CD4-positive, alpha-beta T cell treated with Interleukin-15 for 4 hours (primary cell): Measurements from ENCODE around the gene PSME3IP1.
"Not testable (repeated sequence)": the region's sequence is repeated elsewhere in the genome, so short reads cannot be mapped to it uniquely, and the experiment has no call there.

Experiments
- DNase-seq: peaks from one replicate; pipeline ENCODE4 v3.0.0-alpha.2; 2020; ENCODE audit warnings: low spot score

The PSME3IP1 gene

DNA sequence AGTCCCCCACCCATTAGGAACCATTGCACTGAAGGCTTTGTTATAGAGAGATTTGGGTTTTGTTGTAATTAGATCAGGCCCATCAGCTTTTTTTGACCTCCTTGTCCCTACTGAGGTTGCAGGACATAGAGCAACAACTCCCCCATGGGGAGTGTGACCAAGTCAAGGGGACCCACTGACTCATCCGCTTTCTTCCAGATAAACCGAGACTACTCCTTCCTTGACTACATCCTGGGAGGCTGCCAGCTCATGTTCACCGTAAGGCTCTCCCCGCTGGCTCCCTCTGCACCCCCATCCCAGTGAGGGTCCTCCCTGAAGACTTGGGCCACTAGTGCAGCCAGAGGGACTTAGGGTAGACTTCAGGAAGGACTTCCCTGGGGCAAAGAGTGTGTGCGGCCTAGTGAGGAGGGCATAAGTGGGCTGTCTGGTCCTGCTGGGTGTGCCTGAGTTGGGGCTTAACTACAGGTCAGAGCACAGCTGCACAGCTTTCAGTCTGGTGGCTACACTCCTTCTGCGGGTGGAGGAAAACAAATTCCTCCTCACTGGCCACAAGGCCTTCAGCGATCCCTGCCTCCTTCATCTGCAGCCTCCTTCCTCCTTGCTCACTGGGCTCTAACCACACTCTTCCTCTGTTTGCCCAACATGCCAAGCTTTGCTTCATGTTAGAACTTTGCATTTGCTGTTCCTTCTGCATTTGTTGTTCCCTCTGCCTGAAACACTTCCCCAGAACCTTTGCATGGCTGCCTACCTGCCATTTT lies 62.4 kb downstream of the PSME3IP1 start:
- no peak for DNase-seq

DNA sequence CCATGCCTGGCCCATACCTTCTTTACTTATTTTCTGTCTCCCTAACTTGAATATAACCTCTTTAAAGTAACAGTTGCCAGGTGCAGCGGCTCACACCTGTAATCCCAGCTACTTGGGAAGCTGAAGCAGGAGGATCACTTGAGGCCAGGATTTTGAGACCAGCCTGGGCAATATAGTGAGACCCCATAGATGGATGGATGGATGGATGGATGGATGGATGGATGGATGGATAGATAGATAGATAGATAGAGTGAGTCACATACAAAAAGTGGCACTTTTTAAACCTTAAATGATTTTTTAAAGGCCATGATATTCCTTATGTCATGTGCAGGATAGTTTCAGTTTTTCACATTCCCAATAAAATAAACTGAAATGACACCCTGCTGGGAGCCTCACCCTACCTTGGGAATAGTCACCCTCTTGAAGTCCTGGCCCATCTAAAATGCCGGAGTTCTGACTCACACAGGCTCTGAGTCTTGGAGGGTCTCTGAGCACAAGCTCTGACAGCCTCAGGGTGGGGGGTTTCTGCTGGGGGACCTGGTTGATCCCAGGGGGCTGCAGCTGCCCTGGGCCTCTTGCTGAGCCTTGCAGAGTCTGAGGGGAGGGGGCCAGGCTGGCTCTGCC lies 67.3 kb downstream of the PSME3IP1 start:
- no peak for DNase-seq

DNA sequence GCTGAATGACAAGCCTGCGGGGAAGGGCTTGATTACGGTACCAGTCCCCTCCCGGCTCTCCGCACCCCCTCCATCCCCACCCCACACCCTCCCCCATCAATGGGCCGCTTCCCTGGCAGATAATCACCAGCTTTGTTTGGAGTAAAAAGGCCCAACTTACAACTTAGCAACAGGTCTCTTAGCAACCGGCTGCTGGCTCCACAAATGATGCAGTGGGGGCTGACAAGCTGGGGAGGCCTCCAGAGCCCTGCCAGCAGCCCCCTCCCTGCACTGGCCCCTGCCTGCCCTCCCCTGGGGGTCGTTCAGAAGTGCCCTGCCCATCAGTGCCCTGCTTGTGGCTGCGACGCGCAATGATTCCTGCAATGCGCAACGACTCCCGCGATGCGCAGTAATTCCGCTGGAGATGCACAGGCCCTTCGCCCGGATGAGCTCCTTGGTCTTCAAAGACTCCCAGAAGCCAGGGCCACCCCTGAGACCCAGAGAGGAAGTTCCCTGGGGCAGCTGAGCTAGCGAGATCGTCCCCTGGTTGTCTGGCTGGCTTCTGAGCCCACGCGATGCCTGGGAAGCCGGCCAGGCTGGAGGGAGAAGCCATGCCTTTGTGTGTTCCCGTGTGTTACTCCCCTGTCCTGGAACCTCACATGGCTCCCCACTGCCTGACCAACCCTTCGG lies 70.2 kb downstream of the PSME3IP1 start:
- no peak for DNase-seq

DNA sequence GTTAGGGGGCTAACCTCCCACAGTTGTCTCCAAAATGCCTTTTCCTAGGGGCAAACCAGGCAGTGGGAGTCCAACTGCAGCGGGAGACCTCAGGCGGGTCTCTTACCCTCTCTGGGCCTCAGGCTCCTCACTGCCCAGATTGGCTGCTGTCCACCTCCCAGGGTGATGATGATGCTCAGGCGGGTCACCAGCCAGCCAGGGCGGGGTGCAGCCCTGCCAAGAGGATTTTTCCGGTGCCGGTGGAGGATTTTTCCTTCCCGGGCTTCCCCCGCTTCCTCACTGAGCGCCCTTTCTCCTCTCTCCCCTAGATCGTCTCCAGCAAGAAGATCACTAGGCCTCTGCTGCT lies 70.7 kb downstream of the PSME3IP1 start:
- no peak for DNase-seq

DNA sequence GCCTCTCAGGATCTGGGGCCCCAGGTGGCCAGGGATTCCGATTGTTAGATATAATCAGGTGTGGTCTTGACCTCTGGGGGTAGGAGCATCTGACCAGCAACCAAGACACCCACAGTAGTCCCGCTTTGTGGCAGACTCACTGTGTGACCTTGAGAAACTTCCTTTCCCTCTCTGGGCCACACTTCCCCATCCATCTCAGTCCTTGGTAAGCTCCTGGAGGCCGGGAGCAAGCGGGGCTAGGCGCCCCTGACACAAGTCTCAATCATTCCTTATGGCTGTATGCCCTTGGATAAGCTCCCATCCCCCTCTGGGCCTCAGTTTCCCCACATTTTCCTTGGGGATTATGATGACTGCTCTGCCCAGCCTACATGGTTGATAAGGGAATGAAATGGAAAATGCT lies 72.2 kb downstream of the PSME3IP1 start:
- no peak for DNase-seq

DNA sequence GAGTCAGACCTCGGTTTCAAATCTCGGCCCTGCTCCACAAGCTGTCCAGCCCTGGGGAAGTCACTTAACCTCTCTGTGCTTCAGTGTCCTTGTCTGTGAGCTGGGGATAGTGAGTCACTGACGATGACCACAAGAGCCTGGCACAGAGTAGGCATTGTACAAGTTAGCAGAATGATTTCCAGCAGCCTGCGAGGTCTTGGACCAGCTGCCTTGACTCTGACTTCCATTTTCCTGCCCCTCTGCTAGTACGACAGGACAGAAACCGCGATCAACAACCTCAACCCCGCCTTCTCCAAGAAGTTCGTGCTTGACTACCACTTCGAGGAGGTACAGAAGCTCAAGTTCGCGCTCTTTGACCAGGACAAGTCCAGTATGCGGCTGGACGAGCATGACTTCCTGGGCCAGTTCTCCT lies 72.8 kb downstream of the PSME3IP1 start:
- DNase-seq = no peak

DNA sequence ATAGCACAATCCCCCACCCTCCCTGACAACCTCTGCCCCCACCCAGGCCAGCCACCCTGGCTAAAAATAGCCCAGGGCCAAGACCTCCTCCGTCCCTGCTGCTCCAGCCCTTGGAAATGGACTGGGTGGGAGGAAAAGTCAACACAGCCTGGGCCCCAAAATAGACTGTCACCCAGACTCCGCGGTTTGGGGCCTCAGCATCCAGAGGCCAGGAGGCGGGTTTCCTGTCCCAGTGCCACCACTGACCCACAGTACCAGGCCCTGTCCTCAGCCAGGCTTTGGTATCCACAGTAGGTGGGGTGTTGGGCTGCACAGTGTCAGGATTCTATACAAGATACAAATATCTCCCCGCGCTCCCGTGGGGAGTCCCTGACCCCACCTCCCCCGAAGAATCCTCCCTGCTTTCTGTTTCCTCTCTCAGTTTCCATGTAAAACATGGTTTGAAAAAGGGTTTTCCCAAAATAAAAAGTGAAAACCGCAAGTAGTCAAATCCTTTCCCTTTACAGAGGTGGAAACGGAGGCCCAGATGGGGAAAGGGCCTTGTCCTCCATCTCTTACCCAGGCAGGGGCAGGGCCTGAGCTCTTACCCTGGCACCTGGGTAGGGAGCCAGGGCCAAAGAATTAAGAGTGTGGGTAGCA lies 73.3 kb downstream of the PSME3IP1 start:
- no peak for DNase-seq

DNA sequence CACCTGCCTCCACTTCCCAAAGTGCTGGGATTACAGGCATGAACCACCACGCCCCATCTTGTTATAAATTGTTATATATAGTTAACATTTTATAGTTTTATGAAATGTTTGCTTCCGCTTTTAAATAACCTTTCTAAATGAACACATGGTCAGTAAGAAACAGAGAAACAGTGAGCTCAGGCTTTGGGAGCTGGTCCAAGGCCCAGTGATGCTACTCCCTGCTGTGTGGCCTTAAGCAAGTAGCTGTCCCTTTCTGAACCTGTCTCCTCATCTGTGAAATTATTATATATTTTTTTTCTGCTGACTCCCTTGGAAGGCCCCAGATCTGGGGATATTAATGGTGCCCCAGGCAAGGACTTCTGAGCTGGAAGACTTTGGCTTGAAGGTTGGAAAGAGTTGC lies 74.4 kb downstream of the PSME3IP1 start:
- no peak for DNase-seq

DNA sequence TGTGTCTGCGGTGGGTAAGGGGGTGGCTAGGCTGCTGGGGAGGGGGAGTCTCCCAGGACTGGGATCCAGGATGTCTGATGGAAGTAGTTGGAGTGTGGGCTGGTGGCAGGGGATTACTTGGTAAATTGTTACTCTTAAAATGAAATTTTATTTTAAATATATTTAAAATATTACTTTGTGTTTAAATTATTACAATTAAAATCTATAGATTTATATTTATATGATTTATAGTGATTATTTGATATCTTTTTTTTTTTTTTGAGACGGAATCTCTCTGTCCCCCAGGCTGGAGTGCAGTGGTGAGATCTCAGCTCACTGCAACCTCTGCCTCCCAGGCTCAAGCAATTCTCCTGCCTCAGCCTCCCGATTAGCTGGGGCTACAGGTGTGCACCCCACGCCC lies 74.9 kb downstream of the PSME3IP1 start:
- no peak for DNase-seq

DNA sequence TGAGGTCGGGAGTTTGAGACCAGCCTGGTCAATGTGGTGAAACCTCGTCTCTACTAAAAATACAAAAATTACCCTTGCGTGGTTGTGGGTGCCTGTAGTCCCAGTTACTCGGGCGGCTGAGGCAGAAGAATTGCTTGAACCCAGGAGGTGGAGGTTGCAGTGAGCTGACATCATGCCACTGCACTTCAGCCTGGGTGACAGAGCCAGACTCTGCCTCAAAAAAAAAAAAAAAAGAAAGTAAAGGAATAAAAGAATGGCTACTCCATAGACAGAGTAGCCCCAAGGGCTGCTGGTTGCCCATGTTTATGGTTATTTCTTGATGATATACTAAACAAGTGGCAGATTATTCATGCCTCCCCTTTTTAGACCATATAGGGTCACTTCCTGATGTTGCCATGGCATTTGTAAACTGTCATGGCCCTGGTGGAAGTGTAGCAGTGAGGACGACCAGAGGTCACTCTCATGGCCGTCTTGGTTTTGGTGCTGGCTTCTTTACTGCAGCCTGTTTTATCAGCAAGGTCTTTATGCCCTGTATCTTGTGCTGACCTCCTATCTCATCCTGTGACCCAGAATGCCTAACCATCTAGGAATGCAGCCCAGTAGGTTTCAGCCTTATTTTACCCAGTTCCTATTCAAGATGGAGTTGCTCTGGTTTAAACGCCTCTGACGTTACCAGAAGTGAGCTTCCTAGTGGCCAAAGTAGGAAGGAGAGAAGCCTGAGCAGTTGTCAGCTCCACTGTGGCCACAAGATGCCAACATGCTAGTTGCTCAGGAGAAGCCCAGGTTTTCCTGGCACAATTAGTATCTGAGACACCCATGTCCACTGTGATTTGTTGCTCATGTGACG lies 76.4 kb downstream of the PSME3IP1 start:
- DNase-seq = not testable (repeated sequence)

DNA sequence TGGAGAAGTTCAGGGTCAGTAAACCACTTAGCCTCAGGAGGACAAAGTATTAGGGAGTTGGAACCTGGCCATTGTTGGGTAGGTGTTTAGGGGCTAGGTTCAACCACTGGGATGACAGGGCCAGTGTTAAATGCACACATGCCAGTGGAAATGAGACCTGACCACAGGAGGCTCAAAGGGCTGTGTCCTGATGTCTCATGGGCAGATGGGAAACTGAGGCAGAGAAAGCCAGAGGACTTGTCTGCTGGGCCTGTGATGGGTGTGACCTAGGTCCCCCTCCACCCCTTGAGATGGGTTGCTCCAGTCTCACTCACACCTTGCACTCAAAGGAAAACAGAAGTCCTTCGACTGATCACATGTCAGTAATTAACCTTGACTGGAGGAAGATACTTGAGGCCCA lies 77.4 kb downstream of the PSME3IP1 start:
- no peak for DNase-seq

DNA sequence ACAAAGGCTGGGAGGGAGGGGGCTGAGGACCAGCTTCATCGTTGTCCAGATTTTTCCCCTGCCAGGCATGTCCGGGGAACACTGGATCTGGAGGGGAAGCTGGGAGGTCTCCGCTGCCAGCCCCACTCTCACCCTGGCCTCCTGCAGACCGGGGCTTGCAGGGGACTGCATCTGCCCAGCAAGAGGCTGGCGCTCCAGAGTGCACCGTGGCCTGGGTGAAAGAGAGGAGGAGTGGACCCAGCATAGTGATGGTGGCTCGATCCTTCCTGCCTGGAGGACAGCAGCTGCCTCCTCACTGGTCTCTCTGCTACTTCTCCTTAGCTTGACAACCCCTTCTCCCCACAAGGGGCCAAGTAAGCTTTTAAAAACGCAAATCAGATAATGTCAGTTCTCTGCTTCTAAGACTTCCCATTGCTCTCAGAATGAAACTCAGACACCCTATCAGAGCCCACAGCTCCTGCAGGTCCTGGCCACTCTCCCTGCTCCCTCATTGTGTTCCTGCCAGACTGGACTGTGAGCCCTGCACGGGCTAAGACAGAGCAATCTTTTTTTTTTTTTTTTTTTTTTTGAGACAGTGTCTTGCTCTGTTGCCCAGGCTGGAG lies 78.4 kb downstream of the PSME3IP1 start:
- no peak for DNase-seq

DNA sequence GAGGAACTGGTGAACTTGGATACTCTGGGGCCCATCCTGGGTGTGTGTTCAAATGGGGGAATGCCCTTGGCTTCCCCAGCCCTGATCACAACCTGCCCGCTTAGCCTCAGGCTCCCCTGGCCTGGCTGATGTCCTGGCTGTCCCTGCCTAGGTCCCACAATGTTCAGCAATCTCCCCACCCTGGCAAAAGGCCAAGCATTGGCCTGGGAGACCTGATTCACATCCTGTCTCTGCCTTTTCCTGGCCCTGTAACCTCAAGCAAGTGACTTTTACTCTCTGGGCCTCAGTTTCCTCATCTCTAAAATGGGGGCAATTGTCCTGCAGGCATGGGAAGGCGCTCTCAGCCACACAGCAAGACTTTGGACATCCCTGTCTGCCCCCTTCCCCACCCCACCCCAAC lies 79.1 kb downstream of the PSME3IP1 start:
- no peak for DNase-seq

DNA sequence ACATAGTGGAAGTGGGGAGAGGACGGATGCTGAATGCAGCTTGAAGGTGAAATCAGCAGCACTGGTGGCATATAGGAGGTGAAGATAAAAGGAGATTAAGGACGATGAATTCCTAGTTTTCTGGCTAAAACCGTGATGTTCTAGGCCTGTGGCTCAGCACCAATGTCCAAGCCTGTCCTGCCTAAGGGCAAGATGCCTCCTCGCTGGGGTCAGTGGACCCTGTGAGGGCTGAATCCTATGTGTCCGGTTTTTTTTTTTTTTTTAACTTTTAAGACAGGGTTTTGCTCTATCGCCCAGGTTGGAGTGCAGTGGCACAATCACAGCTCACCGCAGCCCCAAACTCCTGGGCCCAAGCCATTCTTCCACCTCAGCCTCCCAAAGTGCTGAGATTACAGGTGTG lies 80.7 kb downstream of the PSME3IP1 start:
- no peak for DNase-seq

DNA sequence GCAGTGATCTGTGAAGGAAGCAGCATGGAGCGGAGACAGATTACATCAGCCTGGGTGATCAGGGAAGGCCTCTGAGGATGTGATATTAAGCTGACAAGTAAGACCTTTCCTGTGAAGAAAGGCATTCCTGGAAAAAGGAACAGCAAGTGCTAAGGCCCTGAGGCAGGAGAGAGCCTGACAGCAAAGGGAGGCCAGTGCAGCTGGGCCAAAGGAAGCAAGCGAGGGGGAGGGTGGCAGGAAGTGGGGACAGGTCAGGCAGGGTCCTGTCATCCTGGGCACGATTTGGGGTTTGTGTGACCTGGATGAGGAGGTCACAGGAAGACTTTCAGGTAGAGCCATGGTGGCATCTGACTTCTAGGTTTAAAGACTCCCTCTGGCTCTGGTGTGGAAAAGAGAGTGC lies 81.1 kb downstream of the PSME3IP1 start:
- DNase-seq = no peak

DNA sequence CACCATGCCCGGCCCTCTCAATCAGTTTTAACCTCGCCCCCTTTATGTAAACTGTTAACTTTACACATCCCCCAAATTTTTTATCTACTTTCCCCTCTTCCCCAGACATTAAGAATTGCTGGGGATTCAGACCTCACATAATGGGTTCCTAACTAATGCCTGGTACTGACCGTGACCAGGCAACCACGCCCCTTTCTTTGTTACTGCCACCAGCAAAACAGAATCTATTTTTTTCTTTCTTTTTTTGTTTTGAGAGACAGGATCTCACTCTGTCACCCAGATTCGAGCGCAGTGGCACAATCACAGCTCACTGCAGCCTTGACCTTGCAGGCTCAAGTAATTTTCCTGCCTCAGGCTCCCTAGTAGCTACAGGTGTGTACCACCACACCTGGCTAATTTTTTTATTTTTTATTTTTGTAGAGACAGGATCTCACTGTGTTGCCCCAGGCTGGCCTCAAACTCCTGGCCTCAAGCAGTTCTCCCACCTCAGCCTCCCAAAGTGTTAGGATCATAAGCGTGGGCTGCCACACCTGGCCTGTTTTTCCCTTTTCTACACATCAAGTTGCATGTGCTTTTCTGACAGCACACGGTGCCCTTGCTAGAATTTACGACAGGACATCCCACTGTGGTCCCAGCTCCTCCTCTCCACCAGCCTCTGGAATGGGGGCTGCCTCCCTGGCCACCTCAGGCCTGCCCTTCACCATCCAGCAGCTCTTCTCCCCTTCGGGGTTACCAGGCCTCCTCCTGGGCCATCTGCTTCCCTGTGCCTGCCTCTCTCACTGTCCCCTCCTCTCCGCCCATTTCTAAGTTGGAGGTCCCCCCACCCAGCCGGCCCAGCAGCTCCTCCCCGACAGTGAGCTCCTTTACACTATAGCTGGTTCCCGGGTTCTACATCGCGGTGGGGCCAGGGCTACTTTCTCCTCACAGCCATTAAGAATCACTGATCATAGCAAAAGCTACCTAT lies 82.7 kb downstream of the PSME3IP1 start:
- no peak for DNase-seq
